Suppressor macrophage treated with lipopolysaccharide for 4 hours (primary cell): ENCODE results near the gene TNFSF12.

Experiments used
- DNase-seq: peaks from one replicate; pipeline ENCODE4 v3.0.0-alpha.2; 2020

The TNFSF12 gene

GRCh38 chr17:7572588-7573323, 23.9 kb downstream of the TNFSF12 start:
- DNase-seq, result peak; percentile 100

- peak; percentile 97 for DNase-seq
These were observed 24.6 kb downstream of the TNFSF12 start for GRCh38 chr17:7573324-7574080.

DNA sequence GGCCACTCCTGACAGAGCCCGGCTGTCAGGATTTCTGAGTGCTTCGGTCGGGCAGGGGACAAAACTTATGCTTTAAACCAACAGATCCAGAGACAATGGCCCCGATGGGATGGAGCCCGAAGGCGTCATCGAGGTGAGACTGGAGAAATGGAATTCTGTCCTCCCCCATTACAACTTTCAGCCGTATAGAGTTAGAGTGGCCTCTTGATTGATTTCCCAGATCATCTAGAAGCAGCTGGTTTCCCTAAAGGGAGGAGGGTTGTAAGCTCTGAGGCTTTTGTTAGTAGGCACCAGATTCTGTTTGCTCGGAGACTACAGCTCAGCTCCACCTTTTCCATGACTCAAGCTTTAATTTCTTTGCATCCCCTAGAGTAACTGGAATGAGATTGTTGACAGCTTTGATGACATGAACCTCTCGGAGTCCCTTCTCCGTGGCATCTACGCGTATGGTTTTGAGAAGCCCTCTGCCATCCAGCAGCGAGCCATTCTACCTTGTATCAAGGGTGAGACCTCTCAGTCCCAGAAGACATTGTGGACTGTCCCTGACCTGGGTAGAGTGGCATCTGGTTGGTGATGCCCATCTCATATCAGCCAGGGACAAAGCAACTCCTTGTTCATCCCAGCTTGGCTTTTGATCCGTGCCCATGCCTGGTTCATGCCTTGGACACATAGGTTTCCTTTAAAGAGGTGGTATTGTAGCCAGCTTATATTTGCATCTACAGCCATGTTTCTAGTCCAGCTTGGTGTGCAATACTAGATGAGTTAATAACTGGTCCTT, 25.5 kb downstream of the TNFSF12 start:
- DNase-seq, result no peak

- DNase-seq, result no peak
These were observed 26.6 kb downstream of the TNFSF12 start for GRCh38 chr17:7575481-7575883.

DNA sequence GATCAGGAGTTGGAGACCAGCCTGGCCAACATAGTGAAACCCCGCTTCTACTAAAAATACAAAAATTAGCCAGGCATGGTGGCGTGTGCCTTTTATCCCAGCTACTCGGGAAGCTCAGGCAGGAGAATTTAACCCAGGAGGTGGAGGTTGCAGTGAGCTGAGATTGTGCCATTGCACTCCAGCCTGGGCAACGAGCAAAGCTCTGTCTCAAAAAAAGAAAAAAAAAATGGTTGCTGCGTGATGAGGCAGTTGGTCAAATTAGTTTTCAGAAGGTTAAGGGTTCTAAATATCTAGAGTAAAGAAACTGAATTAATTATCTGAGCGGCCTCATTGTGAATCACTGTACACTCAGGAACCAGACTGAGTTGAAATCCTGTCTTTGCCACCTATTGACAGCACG, 27.1 kb downstream of the TNFSF12 start:
- no peak for DNase-seq

DNA sequence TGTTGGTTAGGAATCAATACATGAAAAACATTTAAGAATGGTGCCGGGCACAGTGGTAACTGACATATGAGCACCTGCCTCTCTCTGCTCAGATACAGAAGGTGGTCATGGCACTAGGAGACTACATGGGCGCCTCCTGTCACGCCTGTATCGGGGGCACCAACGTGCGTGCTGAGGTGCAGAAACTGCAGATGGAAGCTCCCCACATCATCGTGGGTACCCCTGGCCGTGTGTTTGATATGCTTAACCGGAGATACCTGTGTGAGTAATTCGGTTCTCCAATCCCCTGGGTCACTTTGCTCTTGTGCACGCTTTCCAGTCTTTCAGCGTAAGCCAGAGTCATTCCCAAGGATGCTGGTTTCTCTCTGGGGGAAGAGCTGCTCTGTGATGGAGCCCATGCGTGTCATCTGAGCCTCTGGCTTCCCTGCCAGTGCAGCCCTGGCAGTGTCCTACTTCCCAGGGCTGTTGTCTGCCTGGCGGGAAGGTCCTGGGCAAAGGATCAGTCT, 27.6 kb downstream of the TNFSF12 start:
- DNase-seq, result no peak

- no peak for DNase-seq
These were observed 28.7 kb downstream of the TNFSF12 start for GRCh38 chr17:7577327-7578199.

DNA sequence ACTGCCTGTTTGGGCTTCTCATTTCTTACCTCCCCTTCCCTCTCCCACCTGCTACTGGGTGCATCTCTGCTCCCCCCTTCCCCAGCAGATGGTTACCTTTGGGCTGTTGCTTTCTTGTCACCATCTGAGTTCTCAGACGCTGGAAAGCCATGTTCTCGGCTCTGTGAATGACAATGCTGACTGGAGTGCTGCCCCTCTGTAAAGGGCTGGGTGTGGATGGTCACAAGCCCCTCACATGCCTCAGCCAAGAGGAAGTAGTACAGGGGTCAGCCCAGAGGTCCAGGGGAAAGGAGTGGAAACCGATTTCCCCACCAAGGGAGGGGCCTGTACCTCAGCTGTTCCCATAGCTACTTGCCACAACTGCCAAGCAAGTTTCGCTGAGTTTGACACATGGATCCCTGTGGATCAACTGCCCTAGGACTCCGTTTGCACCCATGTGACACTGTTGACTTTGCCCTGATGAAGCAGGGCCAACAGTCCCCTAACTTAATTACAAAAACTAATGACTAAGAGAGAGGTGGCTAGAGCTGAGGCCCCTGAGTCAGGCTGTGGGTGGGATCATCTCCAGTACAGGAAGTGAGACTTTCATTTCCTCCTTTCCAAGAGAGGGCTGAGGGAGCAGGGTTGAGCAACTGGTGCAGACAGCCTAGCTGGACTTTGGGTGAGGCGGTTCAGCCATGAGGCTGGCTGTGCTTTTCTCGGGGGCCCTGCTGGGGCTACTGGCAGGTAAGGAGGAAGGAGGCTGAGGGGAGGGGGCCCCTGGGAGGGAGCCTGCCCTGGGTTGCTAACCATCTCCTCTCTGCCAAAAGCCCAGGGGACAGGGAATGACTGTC, 30.4 kb downstream of the TNFSF12 start, which contains the start of gene CD68:
Gene CD68 (plus strand): TSS at position 638 of the 833 bp plus-strand sequence. CDS start 40 bp downstream, at position 678.
- peak; percentile 98 for DNase-seq

DNA sequence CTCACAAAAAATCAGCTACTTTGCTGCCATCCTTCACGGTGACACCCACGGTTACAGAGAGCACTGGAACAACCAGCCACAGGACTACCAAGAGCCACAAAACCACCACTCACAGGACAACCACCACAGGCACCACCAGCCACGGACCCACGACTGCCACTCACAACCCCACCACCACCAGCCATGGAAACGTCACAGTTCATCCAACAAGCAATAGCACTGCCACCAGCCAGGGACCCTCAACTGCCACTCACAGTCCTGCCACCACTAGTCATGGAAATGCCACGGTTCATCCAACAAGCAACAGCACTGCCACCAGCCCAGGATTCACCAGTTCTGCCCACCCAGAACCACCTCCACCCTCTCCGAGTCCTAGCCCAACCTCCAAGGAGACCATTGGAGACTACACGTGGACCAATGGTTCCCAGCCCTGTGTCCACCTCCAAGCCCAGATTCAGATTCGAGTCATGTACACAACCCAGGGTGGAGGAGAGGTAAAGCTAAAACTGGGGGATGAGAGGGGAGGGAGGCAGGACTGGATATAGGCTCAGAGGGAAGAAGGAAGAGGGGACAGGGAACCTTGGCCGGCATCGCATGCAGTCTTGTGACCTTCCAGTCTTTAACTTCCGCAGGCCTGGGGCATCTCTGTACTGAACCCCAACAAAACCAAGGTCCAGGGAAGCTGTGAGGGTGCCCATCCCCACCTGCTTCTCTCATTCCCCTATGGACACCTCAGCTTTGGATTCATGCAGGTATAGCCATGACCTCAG, 31.2 kb downstream of the TNFSF12 start:
- peak; percentile 61 for DNase-seq

GRCh38 chr17:7580604-7581575, 32.0 kb downstream of the TNFSF12 start:
- DNase-seq, result peak; percentile 52

- no peak for DNase-seq
These were observed 33.8 kb downstream of the TNFSF12 start for GRCh38 chr17:7582396-7583252.

DNA sequence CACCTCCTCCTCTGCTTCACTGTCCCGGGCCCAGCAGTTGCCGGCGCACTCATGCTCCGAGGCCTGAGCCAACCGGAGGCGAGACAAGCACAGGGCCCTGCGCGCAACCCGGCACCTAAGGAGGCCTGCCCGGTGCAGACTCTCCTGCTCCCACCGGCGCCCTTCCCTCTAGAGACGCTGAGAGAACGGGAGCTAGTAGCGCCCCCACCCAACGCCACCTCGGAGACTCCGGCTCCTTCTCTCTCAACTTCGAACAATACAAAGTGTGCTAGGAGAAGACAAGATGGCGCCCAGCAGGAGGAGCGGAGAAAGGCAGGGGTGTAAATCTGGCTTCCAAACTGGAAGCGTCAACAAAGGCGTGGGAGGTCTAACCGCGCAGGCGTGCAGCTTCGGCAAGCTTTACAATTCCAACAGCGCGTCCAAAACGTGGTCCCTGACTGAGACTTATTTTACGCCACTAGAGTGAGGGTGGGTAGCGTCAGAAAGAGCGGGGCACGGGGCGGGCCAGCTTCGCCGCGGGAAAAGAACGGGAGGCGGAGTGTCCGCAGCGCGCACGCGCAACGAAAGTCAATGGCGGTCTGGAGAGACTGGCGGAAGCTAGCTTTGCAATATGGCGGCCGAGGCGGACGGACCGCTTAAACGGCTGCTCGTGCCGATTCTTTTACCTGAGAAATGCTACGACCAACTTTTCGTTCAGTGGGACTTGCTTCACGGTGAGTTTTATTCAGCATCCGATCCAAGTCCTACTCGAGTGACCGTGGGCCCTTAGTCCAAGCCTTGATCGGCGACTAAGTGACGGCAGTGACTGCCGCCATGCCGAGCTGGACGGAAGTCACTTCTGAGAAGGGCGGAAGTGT, 34.6 kb downstream of the TNFSF12 start, which contains the start of gene MPDU1:
Gene MPDU1 (plus strand): TSS at position 600 of the 857 bp plus-strand sequence. CDS start 11 bp downstream, at position 611.
- DNase-seq, result peak; percentile 99

GRCh38 chr17:7586673-7587419, 38.0 kb downstream of the TNFSF12 start:
- no peak for DNase-seq

DNA sequence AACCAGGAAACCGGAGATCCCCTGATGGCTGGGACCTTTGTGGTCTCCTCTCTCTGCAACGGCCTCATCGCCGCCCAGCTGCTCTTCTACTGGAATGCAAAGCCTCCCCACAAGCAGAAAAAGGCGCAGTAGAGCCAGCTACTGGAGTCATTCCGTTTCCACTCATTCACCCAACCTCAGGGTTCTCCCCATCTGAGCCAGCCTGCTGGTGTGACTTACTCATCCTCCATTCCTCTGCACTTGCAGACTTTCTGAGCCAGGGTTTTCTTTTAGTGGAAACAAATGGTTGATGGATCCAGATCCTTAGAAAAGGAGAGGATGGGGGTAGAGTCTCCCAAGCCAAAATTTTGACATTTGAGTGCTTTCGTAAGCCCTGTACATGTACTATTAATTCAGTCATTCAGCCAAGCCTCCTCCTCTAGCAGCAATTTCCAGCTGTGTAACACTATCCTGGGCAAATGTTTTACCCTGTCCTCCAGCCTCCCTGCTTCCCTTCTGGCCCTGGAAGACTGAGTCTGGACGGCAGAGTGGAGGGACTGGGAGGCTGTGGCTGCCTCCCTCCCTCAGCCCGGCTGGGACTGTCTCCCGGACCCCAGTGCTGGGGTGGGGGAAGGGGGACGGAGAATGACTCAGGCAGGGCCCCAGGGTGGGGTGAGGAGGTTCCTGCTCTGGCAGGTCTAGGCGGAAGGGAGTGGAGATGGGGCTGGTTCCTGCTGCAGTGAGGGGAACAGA, 38.7 kb downstream of the TNFSF12 start:
- DNase-seq, result no peak

GRCh38 chr17:7588553-7589203, 39.8 kb downstream of the TNFSF12 start:
- DNase-seq, result no peak
